Calu3 (cell line): ENCODE data around the gene ARRDC3. TPM values are rescaled to one million over a fixed set of nuclear protein-coding genes. Genes with fewer than 3 reads are reported as not detected.

ENCODE experiments used
- BruUV-seq: library from RNA; stranded (reverse); fragments of 400-500 nt; replicated peaks from 2 replicates; lab custom pipeline; 2021; lab: Mats Ljungman, UMichigan
- CTCF ChIA-PET: fragments of 300-600 bp; sonication (Branson Sonifier 250); formaldehyde crosslinking; loops from one replicate; lab custom pipeline; 2022; ENCODE audit warnings: antibody characterized with exemption; lab: Charles Lee
- DNase-seq: peaks from one replicate; pipeline ENCODE4 v3.0.0; 2022
- H3K27ac Mint-ChIP-seq: one replicate; pipeline ENCODE4 v1.8.0; 2022; ENCODE audit warnings: mixed read lengths; ENCODE audit not compliant: unreplicated experiment
- H3K27me3 Mint-ChIP-seq: one replicate; pipeline ENCODE4 v1.8.0; 2022; ENCODE audit warnings: mixed read lengths; ENCODE audit not compliant: unreplicated experiment
- H3K36me3 Mint-ChIP-seq: one replicate; pipeline ENCODE4 v1.8.0; 2022; ENCODE audit warnings: mild to moderate bottlenecking, moderate library complexity, mixed read lengths; ENCODE audit not compliant: insufficient read depth, unreplicated experiment
- H3K4me1 Mint-ChIP-seq: one replicate; pipeline ENCODE4 v1.8.0; 2022; ENCODE audit warnings: mild to moderate bottlenecking, low read depth, mixed read lengths; ENCODE audit not compliant: unreplicated experiment
- H3K4me3 Mint-ChIP-seq: one replicate; pipeline ENCODE4 v1.8.0; 2022; ENCODE audit warnings: mild to moderate bottlenecking, low read depth, moderate library complexity, mixed read lengths; ENCODE audit not compliant: unreplicated experiment
- H3K9me3 Mint-ChIP-seq: one replicate; pipeline ENCODE4 v1.8.0; 2022; ENCODE audit warnings: low read depth, mixed read lengths; ENCODE audit not compliant: unreplicated experiment
- CTCF ChIP-seq: fragments of 200-600 bp; IDR thresholded peaks from one replicate; pipeline ENCODE4 v1.8.0; 2022; ENCODE audit warnings: antibody characterized with exemption; ENCODE audit not compliant: unreplicated experiment
- intact Hi-C: fragments of 100-400 bp; cut with micrococcal nuclease; formaldehyde crosslinking; loops from one replicate; pipeline ENCODE4 v1.10.0; 2022; ENCODE audit not compliant: unreplicated experiment
- total RNA-seq: library from RNA; stranded (reverse); gene quantifications from 2 replicates; pipeline ENCODE4 v1.2.3, GENCODE V29; 2022

ARRDC3 gene
- total RNA-seq, 1 experiment from 2014 or later, result 32.9 TPM

GRCh38 chr5:91423871-91424270, 40.8 kb upstream of the ARRDC3 start:
- TF ChIP-seq CTCF, result no peak
- CTCF ChIA-PET, result interaction anchor here (0.6 kb wide), 1 partner anchor 663 kb away, joined by 9 read pairs; no protein-coding TSS in a partner anchor
- no peak overlapping the region for H3K27ac Mint-ChIP-seq
- H3K4me1 Mint-ChIP-seq, result peaks cover 14% of the 10 kb centered on the region
- peaks cover 2% of the 10 kb centered on the region for H3K9me3 Mint-ChIP-seq
- no peak for DNase-seq
- H3K4me3 Mint-ChIP-seq, result no peak overlapping the region
- no peaks in the 10 kb centered on the region for H3K27me3 Mint-ChIP-seq
- no TSS peak for BruUV-seq
- H3K36me3 Mint-ChIP-seq, result no peaks in the 10 kb centered on the region
- intact Hi-C loops, result no loop called here

DNA sequence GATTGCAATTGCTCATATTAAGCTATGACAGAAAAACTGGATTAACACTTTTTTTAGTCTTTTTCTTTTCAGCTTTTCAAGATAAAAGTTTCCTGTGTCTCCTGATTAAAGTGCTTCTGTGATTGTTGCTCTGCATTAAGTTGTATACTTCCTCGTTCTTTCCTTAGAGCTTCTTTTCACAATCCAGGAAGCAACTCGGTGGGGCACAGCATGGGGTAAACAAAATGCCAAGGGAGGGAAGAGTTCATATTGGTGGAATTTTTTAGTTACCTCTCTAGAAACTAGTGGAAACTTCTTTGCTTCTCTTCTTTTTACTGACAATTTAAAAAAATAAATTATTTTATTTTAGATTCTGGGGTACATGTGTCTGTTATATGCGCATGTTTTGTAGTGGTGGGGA, 37.8 kb upstream of the ARRDC3 start:
- no peak for TF ChIP-seq CTCF
- H3K9me3 Mint-ChIP-seq, result peaks cover 2% of the 10 kb centered on the region
- peak; percentile 24 for DNase-seq
- no TSS peak for BruUV-seq
- H3K27me3 Mint-ChIP-seq, result no peaks in the 10 kb centered on the region
- no peaks in the 10 kb centered on the region for H3K36me3 Mint-ChIP-seq
- CTCF ChIA-PET, result interaction anchor here (0.7 to 2.9 kb wide), 5 partner anchors 16 to 784 kb away, joined by 3 to 17 read pairs (median 4); no protein-coding TSS in a partner anchor
- no peak overlapping the region for H3K4me3 Mint-ChIP-seq
- no peak overlapping the region for H3K27ac Mint-ChIP-seq
- intact Hi-C loops, result no loop called here
- peaks cover 31% of the 10 kb centered on the region for H3K4me1 Mint-ChIP-seq

GRCh38 chr5:91419571-91420537, 36.7 kb upstream of the ARRDC3 start:
- H3K4me1 Mint-ChIP-seq, result peaks cover 31% of the 10 kb centered on the region
- H3K27me3 Mint-ChIP-seq, result no peaks in the 10 kb centered on the region
- CTCF ChIA-PET, result interaction anchor here (0.6 to 2.9 kb wide), 25 partner anchors 11 to 627 kb away, joined by 3 to 25 read pairs (median 4); partner anchors contain the start of gene ARRDC3
- intact Hi-C loops, result loop anchor here (1.0 to 10.0 kb wide), 6 partner anchors 194 to 713 kb away; no protein-coding TSS in a partner anchor
- no TSS peak for BruUV-seq
- H3K27ac Mint-ChIP-seq, result no peak overlapping the region
- DNase-seq, result peak; percentile 77
- peaks cover 2% of the 10 kb centered on the region for H3K9me3 Mint-ChIP-seq
- peak; percentile 79 for TF ChIP-seq CTCF
- no peaks in the 10 kb centered on the region for H3K36me3 Mint-ChIP-seq
- H3K4me3 Mint-ChIP-seq, result no peak overlapping the region

GRCh38 chr5:91419136-91419535, 36.0 kb upstream of the ARRDC3 start:
- no peak overlapping the region for H3K27ac Mint-ChIP-seq
- TF ChIP-seq CTCF, result no peak
- peaks cover 31% of the 10 kb centered on the region for H3K4me1 Mint-ChIP-seq
- peaks cover 2% of the 10 kb centered on the region for H3K9me3 Mint-ChIP-seq
- no TSS peak for BruUV-seq
- intact Hi-C loops, result loop anchor here (1.0 to 10.0 kb wide), 6 partner anchors 193 to 712 kb away; no protein-coding TSS in a partner anchor
- H3K4me3 Mint-ChIP-seq, result no peak overlapping the region
- no peaks in the 10 kb centered on the region for H3K36me3 Mint-ChIP-seq
- CTCF ChIA-PET, result interaction anchor here (0.6 to 2.9 kb wide), 24 partner anchors 11 to 626 kb away, joined by 3 to 25 read pairs (median 4); partner anchors contain the start of gene ARRDC3
- no peak for DNase-seq
- no peaks in the 10 kb centered on the region for H3K27me3 Mint-ChIP-seq
